Endometrial microvascular endothelial cells (primary cell): ENCODE data around the gene SMARCD2. TPM values are rescaled to one million over a fixed set of nuclear protein-coding genes. Genes with fewer than 3 reads are reported as not detected.
"Not testable (repeated sequence)": the region's sequence is repeated elsewhere in the genome, so short reads cannot be mapped to it uniquely, and the experiment has no call there.

Source experiments
- in situ Hi-C: cut with HindIII; loops from 2 replicates; pipeline ENCODE4 v1.10.0; 2017; ENCODE audit warnings: low sequenced_read_pairs, low pct_unique_long_range_greater_than_20kb; ENCODE audit errors: inconsistent ontology term
- total RNA-seq: library from RNA; depleted of rRNA; stranded (reverse); fragments of >200 nt; gene quantifications from one replicate; pipeline ENCODE4 v1.2.3, GENCODE V29; 2015; ENCODE audit errors: inconsistent ontology term

SMARCD2 gene
- 81.4 TPM for total RNA-seq

GRCh38 chr17:63842540-63843386 lies at the start of gene SMARCD2:
SMARCD2 (minus strand) TSS chr17:63842685; CDS start chr17:63842674, 11 bp downstream.
- in situ Hi-C loops: no loop called here

DNA sequence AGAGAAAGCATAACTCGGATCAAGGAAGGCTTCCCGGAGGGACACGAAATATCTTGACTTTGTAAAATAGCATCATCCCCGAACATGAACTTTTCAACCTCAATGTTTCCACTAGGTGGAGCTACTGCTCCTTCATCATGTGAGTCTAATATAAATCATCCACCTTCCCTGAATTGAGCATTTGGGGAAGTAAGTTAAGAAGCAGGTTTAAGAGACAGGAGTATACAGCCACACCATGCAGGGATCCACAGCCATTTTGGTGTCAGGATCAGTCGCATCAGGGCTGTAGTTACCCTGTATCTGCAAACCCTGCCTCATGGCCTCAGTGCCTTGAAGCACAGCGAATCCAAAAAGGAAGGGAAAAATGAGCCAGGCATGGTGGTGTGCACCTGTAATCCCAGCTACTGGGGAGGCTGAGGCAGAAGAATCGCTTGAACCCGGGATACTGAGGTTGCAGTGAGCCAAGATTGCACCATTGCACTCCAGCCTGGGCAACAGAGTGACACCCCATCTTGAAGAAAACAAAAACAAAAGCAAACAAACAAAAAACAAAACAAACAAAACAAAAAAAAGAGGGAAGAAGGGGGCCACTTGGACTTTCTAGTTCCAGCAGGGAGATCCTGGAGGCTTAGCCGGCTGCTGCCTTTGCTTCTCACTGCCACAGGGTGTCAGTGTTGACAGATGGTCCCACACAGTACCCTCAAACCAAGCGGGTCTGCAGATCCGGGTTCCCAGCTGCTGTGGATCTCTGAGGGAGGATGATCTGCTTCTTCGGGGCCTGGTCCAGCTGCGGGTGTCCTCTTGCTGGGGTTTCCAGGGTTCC lies 46.8 kb upstream of the SMARCD2 start:
- in situ Hi-C loops: not testable (repeated sequence)

DNA sequence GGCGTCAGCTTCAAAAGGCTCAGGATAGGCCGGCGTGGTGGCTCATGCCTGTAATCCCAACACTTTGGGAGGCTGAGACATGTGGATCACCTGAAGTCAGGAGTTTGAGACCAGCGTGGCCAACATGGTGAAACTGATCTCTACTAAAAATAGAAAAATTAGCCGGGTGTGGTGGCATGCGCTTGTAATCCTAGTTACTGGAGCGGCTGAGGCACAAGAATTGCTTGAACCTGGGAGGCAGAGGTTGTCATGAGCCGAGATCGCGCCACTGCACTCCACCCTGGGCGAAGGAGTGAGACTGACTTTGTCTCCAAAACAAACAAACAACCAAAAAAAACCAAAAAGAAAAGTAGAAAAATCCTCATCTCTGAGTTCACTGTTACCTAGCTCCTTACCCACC lies 42.6 kb upstream of the SMARCD2 start:
- in situ Hi-C loops: not testable (repeated sequence)

- in situ Hi-C loops: not testable (repeated sequence)
Observed at GRCh38 chr17:63882626-63883126, 40.2 kb upstream of the SMARCD2 start.

DNA sequence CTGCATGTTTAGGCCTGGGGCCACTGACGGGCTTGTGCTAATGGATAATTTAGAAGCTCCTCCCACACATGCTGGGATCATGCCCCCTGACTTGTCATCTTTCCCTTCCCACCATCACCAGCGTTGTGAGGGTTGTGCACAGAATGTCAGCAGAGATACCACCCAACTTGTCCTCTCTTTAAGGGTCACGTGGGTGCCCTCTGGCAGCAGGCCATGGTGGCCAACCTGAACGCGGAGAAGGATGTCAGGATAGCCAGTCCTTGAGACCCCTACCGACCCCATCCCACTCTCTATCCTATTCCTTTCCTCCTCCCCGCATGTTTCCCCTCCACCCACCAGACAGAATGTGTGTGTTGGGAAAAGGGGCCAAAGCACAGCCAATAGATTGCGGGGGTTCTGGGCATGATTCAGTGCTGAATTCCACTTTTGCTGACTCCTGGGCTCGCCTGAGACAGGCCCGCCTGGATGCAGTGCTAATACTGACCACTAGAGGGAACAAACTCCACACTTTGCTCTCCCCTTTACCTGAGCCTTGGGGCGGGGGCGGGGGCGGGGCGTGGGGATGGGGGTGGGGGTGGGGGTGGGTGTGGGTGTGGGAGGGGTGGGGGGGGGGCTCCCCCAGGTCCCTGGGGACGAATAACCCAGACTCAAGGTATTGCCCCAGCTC lies 39.6 kb upstream of the SMARCD2 start, which contains the start of gene GH2:
GH2 (minus strand) TSS at position 10 of the 667 bp plus-strand sequence. CDS start 143 bp downstream, outside the sequence.
- in situ Hi-C loops: no loop called here

GRCh38 chr17:63881337-63881736 lies 38.9 kb upstream of the SMARCD2 start:
- in situ Hi-C loops: not testable (repeated sequence)

GRCh38 chr17:63880706-63881105 lies 38.2 kb upstream of the SMARCD2 start:
- in situ Hi-C loops: no loop called here

- in situ Hi-C loops: not testable (repeated sequence)
Observed at GRCh38 chr17:63878413-63878812, 35.9 kb upstream of the SMARCD2 start.

GRCh38 chr17:63874693-63875092 lies 32.2 kb upstream of the SMARCD2 start:
- in situ Hi-C loops: not testable (repeated sequence)

DNA sequence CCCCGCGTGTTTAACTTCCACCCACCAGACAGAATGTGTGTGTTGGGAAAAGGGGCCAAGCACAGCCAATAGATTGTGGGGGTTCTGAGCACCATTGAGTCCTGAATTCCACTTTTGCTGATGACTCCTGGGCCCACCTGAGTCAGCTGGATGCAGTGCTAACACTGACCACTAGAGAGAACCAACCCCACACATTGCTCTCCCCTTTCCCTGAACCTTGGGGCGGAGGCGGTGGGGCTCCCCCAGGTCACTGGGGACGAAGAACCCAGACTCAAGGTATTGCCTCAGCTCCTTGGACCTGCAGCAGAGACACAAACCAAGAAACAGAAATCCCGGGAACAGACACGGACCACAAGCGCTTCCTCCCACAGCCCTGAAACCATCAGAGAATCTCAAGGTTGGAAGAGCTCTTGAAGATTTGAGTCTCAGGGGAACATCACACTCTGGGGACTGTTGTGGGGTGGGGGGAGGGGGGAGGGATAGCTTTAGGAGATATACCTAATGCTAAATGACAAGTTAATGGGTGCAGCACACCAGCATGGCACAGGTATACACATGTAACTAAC lies 31.7 kb upstream of the SMARCD2 start:
- in situ Hi-C loops: not testable (repeated sequence)

- in situ Hi-C loops: not testable (repeated sequence)
Observed at GRCh38 chr17:63873577-63873976, 31.1 kb upstream of the SMARCD2 start, which contains the start of gene CSH2. CSH2 (minus strand) TSS chr17:63873677; CDS start chr17:63873614, 63 bp downstream.

DNA sequence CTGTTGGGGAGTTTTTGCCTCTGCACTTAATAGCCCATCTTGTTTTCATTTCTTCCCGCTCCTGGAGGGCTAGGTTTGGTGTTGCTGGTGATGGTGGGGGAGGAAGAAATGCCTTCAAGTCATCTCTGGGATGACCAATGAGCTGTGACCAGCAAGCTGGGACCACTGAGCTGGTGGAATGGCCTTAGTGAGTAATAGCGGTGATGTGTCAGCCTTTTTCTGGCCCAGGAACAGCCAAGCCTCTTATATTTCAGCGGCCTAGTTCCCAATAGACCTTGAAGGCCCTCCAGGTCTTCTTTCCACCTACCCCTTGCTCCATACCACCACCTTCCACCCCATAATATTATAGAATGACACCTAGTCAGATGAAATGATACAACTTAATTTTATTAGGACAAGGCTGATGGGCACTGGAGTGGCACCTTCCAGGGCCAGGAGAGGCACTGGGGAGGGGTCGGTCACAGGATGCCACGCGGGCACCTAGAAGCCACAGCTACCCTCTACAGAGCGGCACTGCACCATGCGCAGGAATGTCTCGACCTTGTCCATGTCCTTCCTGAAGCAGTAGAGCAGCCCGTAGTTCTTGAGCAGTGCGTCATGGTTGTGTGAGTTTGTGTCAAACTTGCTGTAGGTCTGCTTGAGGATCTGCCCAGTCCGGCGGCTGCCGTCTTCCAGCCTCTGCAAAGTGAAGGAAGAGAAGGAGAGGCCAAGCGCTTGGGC lies 29.3 kb upstream of the SMARCD2 start:
- in situ Hi-C loops: not testable (repeated sequence)

DNA sequence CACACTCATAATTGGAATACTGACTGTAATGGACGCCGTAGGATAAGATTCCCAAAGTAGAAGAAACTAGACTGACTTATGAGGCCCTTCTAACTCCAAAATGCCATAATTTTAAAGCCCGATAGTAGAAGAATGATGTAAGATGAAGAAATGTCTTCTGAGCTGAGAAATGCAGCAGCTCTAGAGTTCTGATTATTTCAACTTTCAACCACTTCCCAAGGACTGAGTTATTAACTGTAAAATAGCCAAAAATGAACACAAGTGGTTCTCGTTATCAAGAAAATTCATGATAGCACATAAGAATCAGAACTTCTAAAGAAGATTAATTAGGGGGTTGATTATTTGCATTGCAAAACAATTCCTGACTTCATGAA lies 27.8 kb upstream of the SMARCD2 start:
- in situ Hi-C loops: not testable (repeated sequence)

- in situ Hi-C loops: not testable (repeated sequence)
Observed at GRCh38 chr17:63869491-63870291, 27.2 kb upstream of the SMARCD2 start.

- in situ Hi-C loops: not testable (repeated sequence)
Observed at GRCh38 chr17:63866625-63867024, 24.1 kb upstream of the SMARCD2 start.

DNA sequence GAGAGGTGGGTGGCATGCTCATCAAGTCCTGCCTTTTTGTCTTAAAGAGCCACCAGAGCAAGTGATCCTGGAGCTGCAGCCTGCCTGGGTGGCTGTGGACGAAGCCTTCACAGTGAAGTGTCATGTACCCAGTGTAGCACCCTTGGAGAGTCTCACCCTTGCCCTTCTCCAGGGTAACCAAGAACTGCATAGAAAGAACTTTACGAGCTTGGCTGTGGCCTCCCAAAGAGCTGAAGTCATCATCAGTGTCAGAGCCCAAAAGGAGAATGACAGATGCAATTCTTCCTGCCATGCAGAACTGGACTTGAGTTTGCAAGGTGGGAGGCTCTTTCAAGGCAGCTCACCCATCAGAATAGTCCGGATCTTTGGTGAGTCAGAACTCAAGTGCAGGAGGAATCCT lies 16.8 kb upstream of the SMARCD2 start:
- in situ Hi-C loops: no loop called here

GRCh38 chr17:63856425-63856824 lies 13.9 kb upstream of the SMARCD2 start:
- in situ Hi-C loops: not testable (repeated sequence)
